ENCODE results near the gene DPH2.

DNA sequence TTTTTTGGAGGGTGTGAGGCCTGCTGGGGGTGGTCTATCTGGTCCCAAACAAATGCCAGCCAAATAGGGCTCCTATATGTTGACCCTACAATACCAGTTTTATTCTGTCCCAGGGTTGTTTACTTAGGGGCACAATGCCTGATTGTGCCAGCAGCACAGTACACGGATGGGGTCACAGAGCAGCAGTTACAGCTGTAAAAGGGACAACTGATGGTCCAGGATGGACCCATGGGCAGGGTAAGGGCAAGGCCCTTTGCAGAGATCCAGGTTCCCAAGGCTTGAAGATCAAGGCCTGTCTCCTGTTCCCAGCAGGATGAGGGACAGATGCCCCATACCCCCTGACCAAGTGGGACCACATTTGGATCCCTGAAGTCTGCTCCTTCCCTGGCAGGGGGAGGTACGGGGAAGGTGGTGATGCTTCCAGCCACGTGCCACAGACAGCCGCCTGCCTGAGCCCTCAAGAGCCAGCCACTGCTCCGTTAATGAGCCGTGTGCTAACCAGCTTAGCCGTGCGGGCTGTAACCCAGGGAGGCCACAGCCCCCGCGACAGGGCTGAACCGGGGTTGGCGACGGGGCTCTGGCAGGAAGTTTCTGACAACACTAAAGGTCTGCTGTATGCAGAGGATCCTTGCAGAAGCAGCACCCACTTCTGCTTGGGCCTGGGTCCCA, 43.3 kb downstream of the DPH2 start:
- TF ChIP-seq, protein P1, sequence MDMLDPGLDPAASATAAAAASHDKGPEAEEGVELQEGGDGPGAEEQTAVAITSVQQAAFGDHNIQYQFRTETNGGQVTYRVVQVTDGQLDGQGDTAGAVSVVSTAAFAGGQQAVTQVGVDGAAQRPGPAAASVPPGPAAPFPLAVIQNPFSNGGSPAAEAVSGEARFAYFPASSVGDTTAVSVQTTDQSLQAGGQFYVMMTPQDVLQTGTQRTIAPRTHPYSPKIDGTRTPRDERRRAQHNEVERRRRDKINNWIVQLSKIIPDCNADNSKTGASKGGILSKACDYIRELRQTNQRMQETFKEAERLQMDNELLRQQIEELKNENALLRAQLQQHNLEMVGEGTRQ (IDR thresholded peaks at IDR 0.05; ENCODE audit: low read length), result no peak
- TF ChIP-seq, protein P2, sequence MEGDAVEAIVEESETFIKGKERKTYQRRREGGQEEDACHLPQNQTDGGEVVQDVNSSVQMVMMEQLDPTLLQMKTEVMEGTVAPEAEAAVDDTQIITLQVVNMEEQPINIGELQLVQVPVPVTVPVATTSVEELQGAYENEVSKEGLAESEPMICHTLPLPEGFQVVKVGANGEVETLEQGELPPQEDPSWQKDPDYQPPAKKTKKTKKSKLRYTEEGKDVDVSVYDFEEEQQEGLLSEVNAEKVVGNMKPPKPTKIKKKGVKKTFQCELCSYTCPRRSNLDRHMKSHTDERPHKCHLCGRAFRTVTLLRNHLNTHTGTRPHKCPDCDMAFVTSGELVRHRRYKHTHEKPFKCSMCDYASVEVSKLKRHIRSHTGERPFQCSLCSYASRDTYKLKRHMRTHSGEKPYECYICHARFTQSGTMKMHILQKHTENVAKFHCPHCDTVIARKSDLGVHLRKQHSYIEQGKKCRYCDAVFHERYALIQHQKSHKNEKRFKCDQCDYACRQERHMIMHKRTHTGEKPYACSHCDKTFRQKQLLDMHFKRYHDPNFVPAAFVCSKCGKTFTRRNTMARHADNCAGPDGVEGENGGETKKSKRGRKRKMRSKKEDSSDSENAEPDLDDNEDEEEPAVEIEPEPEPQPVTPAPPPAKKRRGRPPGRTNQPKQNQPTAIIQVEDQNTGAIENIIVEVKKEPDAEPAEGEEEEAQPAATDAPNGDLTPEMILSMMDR (IDR thresholded peaks at IDR 0.05; ENCODE audit: control extremely low read depth in 1 of 3, insufficient read depth in 1 of 3, low read depth in 1 of 3, low read length in 3 of 3), result no peak
- TF ChIP-seq JUND (IDR thresholded peaks at IDR 0.05; ENCODE audit: low read length) (no peak), RFX5 (IDR thresholded peaks at IDR 0.05; ENCODE audit: borderline replicate concordance, low read depth, low read length) (no peak), CREB1 (IDR thresholded peaks at IDR 0.05) (no peak), CTBP2 (IDR thresholded peaks at IDR 0.05; ENCODE audit: borderline replicate concordance, insufficient read depth, insufficient read length, low read length) (no peak), BCL11A (IDR thresholded peaks at IDR 0.05; ENCODE audit: low read depth in 2 of 2, low read length in 2 of 2) (no peak), ZNF274 (IDR thresholded peaks at IDR 0.05; ENCODE audit: borderline replicate concordance, extremely low read depth, low read length) (no peak), RXRA (IDR thresholded peaks at IDR 0.05; ENCODE audit: insufficient read depth, low read depth, low read length) (no peak), SIN3A (conservative IDR thresholded peaks at IDR 0.05 in 1 of 2, IDR thresholded peaks at IDR 0.05 in 1 of 2; ENCODE audit: low read depth in 1 of 2, low read length in 2 of 2) (no peak)

Data from H1 (cell line).